Type B pancreatic cell (in vitro differentiated cells): Measurements from ENCODE around the gene NOL4L. TPM values are rescaled to one million over a fixed set of nuclear protein-coding genes. Genes with fewer than 3 reads are reported as not detected.
A peak's percentile ranks its signal among the peaks of the same experiment; 100 is the strongest.

Experiments
- DNase-seq: peaks from one replicate; pipeline ENCODE4 v3.0.0; 2021; ENCODE audit warnings: mixed read lengths; ENCODE audit not compliant: unreplicated experiment; ENCODE audit errors: extremely low spot score
- H3K27ac Mint-ChIP-seq: 2 replicates; pipeline ENCODE4 v1.8.0; 2021; ENCODE audit warnings: mild to moderate bottlenecking, mixed read lengths
- H3K27me3 Mint-ChIP-seq: 2 replicates; pipeline ENCODE4 v1.8.0; 2021; ENCODE audit warnings: mixed read lengths
- H3K36me3 Mint-ChIP-seq: 2 replicates; pipeline ENCODE4 v1.8.0; 2021; ENCODE audit warnings: mixed read lengths
- H3K4me1 Mint-ChIP-seq: one replicate; pipeline ENCODE4 v1.8.0; 2021; ENCODE audit warnings: mixed read lengths; ENCODE audit not compliant: unreplicated experiment
- H3K4me3 Mint-ChIP-seq: 2 replicates; pipeline ENCODE4 v1.8.0; 2021; ENCODE audit warnings: mild to moderate bottlenecking, mixed read lengths
- H3K9me3 Mint-ChIP-seq: 2 replicates; pipeline ENCODE4 v1.8.0; 2021; ENCODE audit warnings: mixed read lengths
- CTCF ChIP-seq: fragments of 200-600 bp; sonication (generic); conservative IDR thresholded peaks from 2 replicates; pipeline ENCODE4 v1.5.0; 2021; ENCODE audit warnings: antibody characterized with exemption, mild to moderate bottlenecking
- total RNA-seq: library from RNA; stranded (reverse); gene quantifications from 2 replicates; pipeline ENCODE4 v1.2.1, GENCODE V29; 2021; ENCODE audit warnings: low replicate concordance

The NOL4L gene
- total RNA-seq, 1 donor from 2014 or later, result 44.5 TPM

DNA sequence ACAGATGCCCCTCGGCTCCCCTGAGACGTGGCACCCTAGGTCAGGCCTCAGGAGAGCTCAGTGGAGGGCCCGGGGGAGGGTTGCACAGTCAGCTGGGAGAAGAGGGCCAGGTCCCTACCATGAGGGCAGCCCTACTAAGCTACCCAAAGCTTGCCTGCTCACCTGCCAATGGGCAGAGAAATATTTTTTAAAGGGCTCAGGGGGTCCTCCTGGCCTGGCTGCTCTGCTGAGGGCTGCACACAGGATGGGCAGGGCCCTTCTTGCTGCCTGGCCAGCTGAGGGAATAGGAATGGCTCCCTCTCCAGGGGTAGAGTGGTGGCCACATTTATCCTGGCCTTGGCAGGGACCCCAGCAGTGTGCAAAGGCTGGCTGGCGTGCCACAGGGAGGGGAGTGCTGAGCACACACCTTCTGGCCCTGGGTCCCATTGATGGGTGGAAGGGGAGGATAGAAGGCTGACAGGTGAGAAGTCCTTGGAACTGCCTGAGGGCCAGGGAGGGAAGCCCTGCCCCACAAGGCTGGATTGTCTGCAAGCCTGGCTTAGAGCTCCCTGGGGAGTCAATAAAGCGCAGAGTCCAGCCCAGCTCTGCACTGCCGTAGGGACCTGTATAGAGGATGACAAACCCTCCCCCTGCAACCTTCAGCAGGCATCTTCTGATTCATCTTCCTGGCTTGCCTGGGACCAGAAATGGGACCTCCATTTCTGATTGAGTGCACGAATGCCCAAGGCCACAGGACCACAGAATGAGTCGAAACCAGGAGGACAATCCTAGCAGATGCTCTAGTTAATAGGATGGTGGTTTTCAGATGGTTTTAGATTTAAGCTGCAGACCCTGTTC lies 62.1 kb downstream of the NOL4L start:
- Mint-ChIP-seq H3K4me1 (peaks cover 47% of the 10 kb centered on the region), H3K36me3 (no peaks in the 10 kb centered on the region), H3K4me3 (no peak overlapping the region), H3K27ac (no peak overlapping the region), H3K9me3 (no peaks in the 10 kb centered on the region), H3K27me3 (peaks cover 17% of the 10 kb centered on the region)
- no peak for TF ChIP-seq CTCF
- DNase-seq, result no peak

- TF ChIP-seq CTCF, result no peak
- H3K27ac Mint-ChIP-seq, result no peak overlapping the region
- H3K27me3 Mint-ChIP-seq, result peaks cover 12% of the 10 kb centered on the region
- H3K36me3 Mint-ChIP-seq, result no peaks in the 10 kb centered on the region
- no peak for DNase-seq
- no peak overlapping the region for H3K4me3 Mint-ChIP-seq
- peaks cover 47% of the 10 kb centered on the region for H3K4me1 Mint-ChIP-seq
- H3K9me3 Mint-ChIP-seq, result no peaks in the 10 kb centered on the region
Measured at GRCh38 chr20:32522526-32522775, 62.7 kb downstream of the NOL4L start.

DNA sequence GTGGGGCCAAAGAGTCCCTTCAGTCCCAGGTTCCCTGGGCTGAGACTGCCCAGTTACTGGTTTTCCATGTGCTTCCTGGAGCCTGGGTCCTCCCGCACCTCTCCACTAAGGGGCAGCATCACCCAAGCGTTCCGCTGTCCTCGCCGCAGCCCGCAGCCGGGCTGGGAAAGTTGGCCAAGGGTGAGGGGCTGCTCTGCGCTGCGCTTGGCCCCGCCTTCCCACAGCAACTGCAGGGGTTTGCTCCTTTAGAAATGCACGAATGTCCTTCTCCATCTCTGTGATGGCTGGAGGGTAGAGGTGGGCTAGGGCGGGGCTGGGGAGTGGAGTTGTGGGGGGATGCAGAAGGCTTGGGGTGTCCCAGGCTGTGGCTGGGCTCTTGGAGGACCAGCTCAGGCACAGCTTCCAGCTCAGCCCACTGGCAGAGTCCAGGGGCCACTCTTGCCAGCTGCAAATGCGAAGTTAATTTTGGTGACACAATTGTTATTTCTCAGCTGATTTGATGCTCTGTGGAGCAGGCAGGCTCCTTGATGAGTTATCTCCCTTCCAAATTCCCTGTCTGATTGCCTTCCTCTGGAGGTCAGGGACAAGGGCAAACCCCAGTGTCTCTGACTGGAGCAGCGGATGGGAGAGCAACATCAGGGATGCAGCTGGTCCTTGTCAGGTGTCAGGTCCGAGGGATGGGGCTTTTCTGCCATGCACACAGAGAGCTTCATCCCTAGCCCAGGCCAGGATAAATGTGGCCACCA lies 63.2 kb downstream of the NOL4L start:
- TF ChIP-seq CTCF, result peak; percentile 99
- H3K27me3 Mint-ChIP-seq, result peaks cover 7% of the 10 kb centered on the region
- DNase-seq, result peak; percentile 95
- no peaks in the 10 kb centered on the region for H3K9me3 Mint-ChIP-seq
- H3K4me1 Mint-ChIP-seq, result peaks cover 44% of the 10 kb centered on the region
- H3K4me3 Mint-ChIP-seq, result no peak overlapping the region
- H3K27ac Mint-ChIP-seq, result no peak overlapping the region
- no peaks in the 10 kb centered on the region for H3K36me3 Mint-ChIP-seq

GRCh38 chr20:32520927-32521203 lies 64.3 kb downstream of the NOL4L start:
- Mint-ChIP-seq H3K4me1 (peaks cover 43% of the 10 kb centered on the region), H3K36me3 (no peaks in the 10 kb centered on the region), H3K9me3 (no peaks in the 10 kb centered on the region), H3K4me3 (no peak overlapping the region), H3K27me3 (peaks cover 6% of the 10 kb centered on the region), H3K27ac (no peak overlapping the region)
- no peak for DNase-seq
- TF ChIP-seq CTCF, result no peak

GRCh38 chr20:32519381-32519730 lies 65.8 kb downstream of the NOL4L start:
- no peaks in the 10 kb centered on the region for H3K9me3 Mint-ChIP-seq
- H3K27me3 Mint-ChIP-seq, result peaks cover 10% of the 10 kb centered on the region
- no peak for DNase-seq
- H3K4me3 Mint-ChIP-seq, result no peak overlapping the region
- TF ChIP-seq CTCF, result no peak
- peaks cover 5% of the 10 kb centered on the region for H3K36me3 Mint-ChIP-seq
- H3K4me1 Mint-ChIP-seq, result peaks cover 56% of the 10 kb centered on the region
- H3K27ac Mint-ChIP-seq, result no peak overlapping the region
